ENCODE results near the gene EHD2. TPM values are rescaled to one million over a fixed set of nuclear protein-coding genes. Genes with fewer than 3 reads are reported as not detected.

Gene EHD2
- total RNA-seq, 1 experiment from 2014 or later: 2.9 TPM

GRCh38 chr19:47754206-47755064 is 41.2 kb downstream of the EHD2 start:
- H3K36me3 ChIP-seq (ENCODE audit: insufficient read depth, low read length, poor library complexity, severe bottlenecking): peaks cover 77% of the 10 kb centered on the region
- ChIA-PET CTCF (no interaction called here), POLR2A (ENCODE audit: low non-redundant PET) (no interaction called here)
- H3K27ac ChIP-seq (ENCODE audit: low read depth, low read length, poor library complexity, severe bottlenecking): no peak overlapping the region
- H3K4me3 ChIP-seq (ENCODE audit: low read depth, low read length, poor library complexity, severe bottlenecking): no peak overlapping the region
- no TSS peak for BruUV-seq (replicated peaks)
- intact Hi-C loops (cut with micrococcal nuclease; ENCODE audit: unreplicated experiment): no loop called here
- no peaks in the 10 kb centered on the region for H3K9me3 ChIP-seq (ENCODE audit: low read depth, low read length, poor library complexity, severe bottlenecking)
- no peaks in the 10 kb centered on the region for H3K4me1 ChIP-seq (ENCODE audit: insufficient read depth, low read length, poor library complexity, severe bottlenecking)
- no peak for DNase-seq (ENCODE audit: low spot score)
- no peaks in the 10 kb centered on the region for H3K27me3 ChIP-seq (replicated peaks; ENCODE audit: insufficient read depth, low read depth, low read length, poor library complexity)
- TF ChIP-seq EZH2 (IDR thresholded peaks at IDR 0.05; ENCODE audit: borderline replicate concordance, low read depth, low read length, poor library complexity, severe bottlenecking) (no peak), CTCF (conservative IDR thresholded peaks at IDR 0.05; ENCODE audit: low read depth, low read length) (no peak)

- no peak overlapping the region for H3K4me3 ChIP-seq (ENCODE audit: low read depth, low read length, poor library complexity, severe bottlenecking)
- ChIA-PET CTCF (no interaction called here), POLR2A (ENCODE audit: low non-redundant PET) (no interaction called here)
- TF ChIP-seq EZH2 (IDR thresholded peaks at IDR 0.05; ENCODE audit: borderline replicate concordance, low read depth, low read length, poor library complexity, severe bottlenecking): no peak
- no peak for TF ChIP-seq CTCF (conservative IDR thresholded peaks at IDR 0.05; ENCODE audit: low read depth, low read length)
- H3K36me3 ChIP-seq (ENCODE audit: insufficient read depth, low read length, poor library complexity, severe bottlenecking): peaks cover 69% of the 10 kb centered on the region
- intact Hi-C loops (cut with micrococcal nuclease; ENCODE audit: unreplicated experiment): no loop called here
- no peak overlapping the region for H3K27ac ChIP-seq (ENCODE audit: low read depth, low read length, poor library complexity, severe bottlenecking)
- H3K9me3 ChIP-seq (ENCODE audit: low read depth, low read length, poor library complexity, severe bottlenecking): no peaks in the 10 kb centered on the region
- no peak for DNase-seq (ENCODE audit: low spot score)
- H3K27me3 ChIP-seq (replicated peaks; ENCODE audit: insufficient read depth, low read depth, low read length, poor library complexity): no peaks in the 10 kb centered on the region
- no TSS peak for BruUV-seq (replicated peaks)
- no peaks in the 10 kb centered on the region for H3K4me1 ChIP-seq (ENCODE audit: insufficient read depth, low read length, poor library complexity, severe bottlenecking)
Measured at GRCh38 chr19:47755065-47755761, 42.0 kb downstream of the EHD2 start.

DNA sequence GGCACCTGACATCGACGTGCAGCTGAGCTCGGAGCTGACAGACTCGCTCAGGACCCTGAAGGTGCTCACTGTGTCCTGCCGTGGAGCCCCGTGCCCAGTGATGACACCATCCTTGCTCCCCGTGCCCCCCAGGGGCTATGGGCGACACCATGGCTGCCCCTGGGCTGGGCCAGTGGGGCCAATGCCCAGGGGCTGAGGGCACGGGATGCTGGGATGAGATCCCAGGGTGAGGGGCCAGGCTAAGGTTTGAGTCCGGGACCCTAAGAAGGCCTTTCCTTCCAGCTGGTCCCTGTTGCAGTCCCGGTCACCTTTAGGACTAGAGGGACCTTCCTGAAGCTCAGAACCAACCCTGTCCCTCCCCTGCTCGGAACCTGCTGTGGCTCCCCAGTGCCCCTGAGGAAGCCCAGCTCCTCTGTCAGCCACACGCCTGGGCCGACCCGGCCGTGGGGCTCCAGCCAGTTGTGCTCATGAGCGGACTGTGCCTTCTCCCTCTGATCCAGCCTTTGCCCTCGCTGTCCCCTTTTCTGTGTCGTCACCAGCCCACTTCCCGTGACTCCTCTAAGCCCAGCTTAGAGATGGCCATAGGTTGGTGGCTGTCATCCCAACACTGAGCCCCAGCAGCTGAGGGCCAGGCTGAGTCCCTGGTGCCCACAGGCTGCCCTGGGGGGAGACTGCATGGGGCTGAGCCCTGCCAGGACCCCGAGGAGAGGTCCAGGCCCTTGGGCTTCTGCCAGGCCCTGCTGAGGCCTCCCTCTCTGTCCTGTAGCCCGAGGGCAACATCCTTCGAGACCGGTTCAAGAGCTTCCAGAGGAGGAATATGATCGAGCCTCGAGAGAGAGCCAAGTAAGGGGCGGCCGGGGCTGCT is 42.8 kb downstream of the EHD2 start:
- no peaks in the 10 kb centered on the region for H3K9me3 ChIP-seq (ENCODE audit: low read depth, low read length, poor library complexity, severe bottlenecking)
- no peaks in the 10 kb centered on the region for H3K4me1 ChIP-seq (ENCODE audit: insufficient read depth, low read length, poor library complexity, severe bottlenecking)
- ChIA-PET CTCF (interaction anchor here (0.5 kb wide), 1 partner anchor 103 kb away, joined by 11 read pairs; no protein-coding TSS in a partner anchor), POLR2A (ENCODE audit: low non-redundant PET) (interaction anchor here (0.6 kb wide), 1 partner anchor 601 kb away, joined by 23 read pairs; no protein-coding TSS in a partner anchor)
- no peaks in the 10 kb centered on the region for H3K27me3 ChIP-seq (replicated peaks; ENCODE audit: insufficient read depth, low read depth, low read length, poor library complexity)
- peaks cover 61% of the 10 kb centered on the region for H3K36me3 ChIP-seq (ENCODE audit: insufficient read depth, low read length, poor library complexity, severe bottlenecking)
- no peak overlapping the region for H3K4me3 ChIP-seq (ENCODE audit: low read depth, low read length, poor library complexity, severe bottlenecking)
- no peak for TF ChIP-seq EZH2 (IDR thresholded peaks at IDR 0.05; ENCODE audit: borderline replicate concordance, low read depth, low read length, poor library complexity, severe bottlenecking)
- TF ChIP-seq CTCF (conservative IDR thresholded peaks at IDR 0.05; ENCODE audit: low read depth, low read length): no peak
- intact Hi-C loops (cut with micrococcal nuclease; ENCODE audit: unreplicated experiment): no loop called here
- no peak for DNase-seq (ENCODE audit: low spot score)
- no TSS peak for BruUV-seq (replicated peaks)
- no peak overlapping the region for H3K27ac ChIP-seq (ENCODE audit: low read depth, low read length, poor library complexity, severe bottlenecking)

All from A673 (cell line).